Mucosa of rectum (tissue), 2 donors: Measurements from ENCODE around the gene TUBGCP2.

ENCODE experiments used
- H3K27ac ChIP-seq, 2 donors: one replicate each; pipeline ENCODE4 v1.7.0; 2013; ENCODE audit warnings: inconsistent platforms in 2 of 2, low read depth in 2 of 2, low read length in 2 of 2
- H3K27me3 ChIP-seq, 2 donors: one replicate each; pipeline ENCODE4 v1.7.0; 2013; ENCODE audit warnings: low read length in 2 of 2; ENCODE audit not compliant: control insufficient read depth in 2 of 2, insufficient read depth in 2 of 2
- H3K36me3 ChIP-seq, 2 donors: one replicate each; pipeline ENCODE4 v1.7.0; 2013; ENCODE audit warnings: low read length in 2 of 2; ENCODE audit not compliant: control insufficient read depth in 2 of 2, insufficient read depth in 2 of 2
- H3K4me1 ChIP-seq, 2 donors: one replicate each; pipeline ENCODE4 v1.7.0; 2013; ENCODE audit warnings: low read length in 2 of 2, mild to moderate bottlenecking in 1 of 2; ENCODE audit not compliant: control insufficient read depth in 2 of 2, insufficient read depth in 2 of 2
- H3K4me3 ChIP-seq, 2 donors: one replicate each; pipeline ENCODE4 v1.7.0; 2013; ENCODE audit warnings: low read length in 2 of 2
- H3K9ac ChIP-seq, 2 donors: one replicate each; pipeline ENCODE4 v1.7.0; 2013; ENCODE audit warnings: low read length in 2 of 2, low read depth in 1 of 2, mild to moderate bottlenecking in 1 of 2
- H3K9me3 ChIP-seq, 2 donors: one replicate each; pipeline ENCODE4 v1.7.0; 2013; ENCODE audit warnings: low read length in 2 of 2; ENCODE audit not compliant: control insufficient read depth in 2 of 2
- donor health status: healthy.
- donor health status: Normal muscosa, but diverticular disease.

Gene TUBGCP2

DNA sequence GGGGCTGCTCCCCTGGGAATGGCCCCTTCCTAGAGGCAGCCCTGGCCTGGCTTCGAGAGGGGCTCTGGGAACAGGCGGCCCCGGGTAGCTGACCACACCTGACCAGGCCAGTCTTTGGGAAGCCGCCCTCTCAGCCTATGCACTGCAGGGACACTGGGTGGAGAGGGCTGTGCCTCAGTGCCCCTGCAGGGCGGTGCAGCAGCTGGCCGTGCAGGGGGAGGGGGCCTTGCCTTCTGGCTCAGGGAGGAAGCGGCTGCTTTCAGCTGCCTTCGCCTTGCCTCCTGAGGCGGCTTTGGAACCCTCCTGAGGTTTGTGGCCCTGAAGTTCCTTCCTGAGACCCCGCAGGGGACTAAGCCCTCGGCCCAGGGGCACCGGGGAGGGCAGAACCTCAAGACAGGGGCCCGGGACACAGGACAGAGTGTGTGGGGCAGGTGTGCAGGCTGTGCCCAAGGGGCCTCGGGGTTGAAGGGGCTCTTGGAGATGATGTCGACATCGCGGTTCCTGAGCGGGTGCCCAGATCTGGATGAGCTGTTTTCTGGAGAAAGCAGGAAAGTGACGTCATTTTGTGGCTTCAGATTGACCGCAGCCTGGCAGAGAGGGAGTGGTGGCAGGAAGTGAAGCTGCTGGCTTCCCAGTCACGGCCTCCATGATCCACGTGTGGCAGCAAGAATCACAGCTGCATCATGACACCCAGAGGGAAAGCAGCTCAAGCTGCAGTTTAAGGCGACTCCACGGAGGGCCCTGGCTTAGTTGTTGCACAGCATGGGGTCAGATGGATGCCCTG is 49.7 kb downstream of the TUBGCP2 start:
- no peaks in the 10 kb centered on the region for H3K36me3 ChIP-seq
- peak overlapping the region; percentile 56 to 67 for H3K27ac ChIP-seq
- no peak overlapping the region for H3K9ac ChIP-seq
- no peaks in the 10 kb centered on the region for H3K27me3 ChIP-seq
- H3K4me3 ChIP-seq = no peak overlapping the region
- H3K9me3 ChIP-seq = no peaks in the 10 kb centered on the region
- H3K4me1 ChIP-seq = peaks cover 38 to 45% of the 10 kb centered on the region in 2 donors

DNA sequence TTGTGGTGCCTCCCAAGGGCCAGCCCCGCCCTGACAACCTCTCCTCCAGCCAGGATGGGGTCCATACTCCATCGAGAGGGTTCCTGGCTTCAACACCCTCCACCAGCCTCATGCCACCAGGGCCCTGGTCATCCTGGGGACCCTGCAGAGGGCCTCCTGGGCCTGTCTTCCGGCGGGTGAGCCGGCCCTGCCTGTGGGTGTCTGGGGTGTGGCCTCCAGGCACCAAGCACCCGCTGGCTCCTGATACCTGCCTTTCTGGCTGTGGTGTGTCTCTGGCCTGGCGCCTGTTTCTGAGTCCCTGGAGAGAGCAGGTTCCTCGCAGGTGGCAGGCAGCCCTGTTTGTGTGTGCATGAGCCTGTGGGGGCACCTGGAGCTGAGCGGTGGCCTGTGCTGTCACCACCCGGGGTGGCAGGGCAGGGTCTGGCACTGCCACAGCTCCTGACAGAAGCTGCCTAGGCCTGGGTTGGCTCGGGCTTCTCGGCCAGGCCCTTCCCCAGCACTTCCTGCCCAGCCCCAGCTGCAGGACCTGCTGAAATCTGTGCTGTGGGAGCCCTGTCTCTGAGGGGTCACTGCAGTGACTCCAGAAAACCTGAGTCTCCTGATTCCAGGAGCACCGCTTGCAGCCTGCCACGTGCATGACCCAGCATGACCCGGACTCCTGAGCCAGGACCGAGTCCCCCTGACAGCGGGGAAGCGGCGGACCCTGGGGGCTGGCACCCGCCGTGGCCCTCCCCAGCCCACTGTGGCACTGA is 50.4 kb downstream of the TUBGCP2 start:
- H3K27ac ChIP-seq = peak overlapping the region; percentile 56 to 67

DNA sequence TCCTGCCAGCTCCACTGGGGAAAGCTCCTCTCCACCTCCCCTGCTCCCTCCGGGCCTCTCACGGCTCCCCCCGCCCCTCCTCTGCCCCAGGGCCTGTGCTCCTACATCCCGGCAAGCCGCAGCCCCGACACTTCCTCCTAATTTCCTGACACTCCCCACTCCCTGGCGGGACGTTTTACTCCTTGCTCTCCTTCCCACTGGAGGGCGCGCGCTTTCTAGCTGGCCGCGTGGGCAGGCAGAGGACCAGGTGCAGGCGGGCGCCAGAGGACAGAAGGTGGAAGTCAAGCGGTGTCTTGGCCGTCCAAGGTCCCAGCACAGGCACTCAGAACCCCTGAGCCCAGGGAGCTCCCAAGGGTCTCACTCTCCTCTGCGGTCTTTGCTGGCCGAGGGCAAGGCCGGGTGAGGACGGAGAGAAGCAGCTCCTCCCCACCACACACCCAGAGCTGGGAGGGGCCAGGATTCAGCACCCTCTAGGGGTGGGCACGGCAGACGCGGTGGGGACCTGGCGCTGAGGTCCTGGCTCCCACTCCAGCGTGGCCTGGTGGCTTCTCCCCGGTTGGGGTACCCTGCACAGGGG is 51.1 kb downstream of the TUBGCP2 start:
- peak overlapping the region; percentile 14 to 52 for H3K9ac ChIP-seq
- H3K4me1 ChIP-seq = peaks cover 28 to 31% of the 10 kb centered on the region in 2 donors
- H3K4me3 ChIP-seq = peak overlapping the region; percentile 54 to 56
- peak overlapping the region; percentile 56 to 67 for H3K27ac ChIP-seq
- H3K9me3 ChIP-seq = no peaks in the 10 kb centered on the region
- no peaks in the 10 kb centered on the region for H3K36me3 ChIP-seq
- H3K27me3 ChIP-seq = no peaks in the 10 kb centered on the region

More for the DNA sequence above, 50.4 kb downstream of the TUBGCP2 start:
- Histone ChIP-seq H3K27me3 (no peaks in the 10 kb centered on the region), H3K36me3 (no peaks in the 10 kb centered on the region), H3K9me3 (no peaks in the 10 kb centered on the region), H3K9ac (peak overlapping the region; percentile 14 to 52), H3K4me3 (peak overlapping the region; percentile 54 to 56), H3K4me1 (peaks cover 34 to 37% of the 10 kb centered on the region in 2 donors)

DNA sequence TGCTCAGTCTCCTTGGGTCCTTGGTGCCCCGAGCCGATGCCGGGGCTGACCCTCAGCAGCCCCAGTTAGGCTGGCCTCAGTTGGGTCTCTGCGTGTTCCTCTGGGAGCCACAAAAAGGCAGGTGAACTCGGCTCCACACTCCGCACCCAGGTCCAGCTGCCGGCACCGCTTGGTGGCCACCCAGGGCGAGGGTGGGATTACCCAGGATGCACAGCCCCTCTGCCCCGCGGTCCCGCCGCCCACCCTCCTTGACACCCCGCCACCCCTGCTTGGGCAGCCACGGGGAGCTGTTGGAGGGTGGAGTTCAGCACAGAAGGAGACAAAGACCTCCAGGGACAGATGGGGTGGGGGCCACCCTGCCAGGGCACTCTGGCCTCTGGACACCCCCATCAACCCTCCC is 53.3 kb downstream of the TUBGCP2 start:
- H3K4me1 ChIP-seq = peaks cover 14 to 23% of the 10 kb centered on the region in 2 donors
- peaks cover 0 to 1% of the 10 kb centered on the region in 2 donors for H3K27me3 ChIP-seq
- H3K27ac ChIP-seq = no peak overlapping the region
- H3K4me3 ChIP-seq = no peak overlapping the region
- H3K36me3 ChIP-seq = no peaks in the 10 kb centered on the region
- H3K9me3 ChIP-seq = no peaks in the 10 kb centered on the region
- no peak overlapping the region for H3K9ac ChIP-seq

DNA sequence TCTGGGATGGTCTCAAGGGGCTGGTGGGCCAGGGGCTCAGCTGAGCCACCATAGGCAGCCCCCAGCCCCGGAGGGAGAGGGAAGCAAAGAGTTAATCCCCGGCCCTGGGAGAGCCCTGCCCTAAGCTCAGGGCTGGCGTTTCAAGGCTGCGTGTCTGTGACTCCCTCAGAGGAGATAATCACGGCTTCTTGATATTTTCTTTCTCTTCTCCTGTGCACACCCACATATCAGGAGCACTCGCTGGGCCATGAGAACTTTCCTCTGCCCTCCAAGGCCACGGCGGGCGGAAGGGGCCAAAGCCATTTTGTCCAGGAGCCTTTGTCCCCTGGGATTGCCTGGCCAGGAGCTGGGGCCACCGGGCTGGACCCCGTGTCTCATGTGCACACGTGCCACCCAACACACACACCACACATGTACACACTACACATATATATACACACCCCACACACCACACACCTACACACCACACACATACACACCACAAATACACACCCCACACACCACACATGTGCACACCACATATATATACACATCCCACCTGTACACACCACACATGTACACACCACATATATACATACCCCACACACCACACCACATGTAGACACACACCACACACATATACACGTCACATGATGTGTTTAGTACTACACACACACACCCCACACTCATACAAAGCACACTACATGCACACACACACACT is 54.1 kb downstream of the TUBGCP2 start:
- Histone ChIP-seq H3K27me3 (peaks cover 0 to 7% of the 10 kb centered on the region in 2 donors), H3K4me1 (peaks cover 14 to 23% of the 10 kb centered on the region in 2 donors), H3K9me3 (no peaks in the 10 kb centered on the region), H3K4me3 (no peak overlapping the region), H3K36me3 (no peaks in the 10 kb centered on the region), H3K27ac (no peak overlapping the region), H3K9ac (no peak overlapping the region)

DNA sequence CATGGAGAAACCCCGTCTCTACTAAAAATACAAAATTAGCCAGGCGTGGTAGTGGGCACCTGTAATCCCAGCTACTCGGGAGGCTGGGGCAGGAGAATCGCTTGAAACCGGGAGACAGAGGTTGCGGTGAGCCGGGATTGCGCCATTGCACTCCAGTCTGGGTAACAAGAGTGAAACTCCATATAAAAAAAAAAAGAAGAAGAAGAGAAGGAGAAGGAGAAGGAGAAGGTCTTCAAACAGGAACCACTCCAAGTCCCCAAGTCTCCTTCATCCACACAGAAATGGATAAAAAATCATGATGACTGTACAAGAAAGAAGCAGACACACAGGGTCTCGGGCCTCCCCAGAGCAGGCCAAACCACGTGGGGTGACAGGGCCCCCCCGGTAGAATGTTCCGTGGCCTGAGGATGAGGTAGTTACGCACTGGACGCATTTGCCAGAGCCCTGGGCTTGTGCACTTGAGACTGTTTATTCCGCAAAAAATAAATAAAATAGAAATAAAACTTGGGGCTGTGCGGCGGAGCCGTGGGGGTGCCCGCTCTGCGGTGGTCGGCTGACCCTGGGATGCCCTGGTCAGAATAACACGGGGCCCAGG is 55.2 kb downstream of the TUBGCP2 start:
- H3K36me3 ChIP-seq = no peaks in the 10 kb centered on the region
- no peak overlapping the region for H3K4me3 ChIP-seq
- H3K27ac ChIP-seq = no peak overlapping the region
- H3K27me3 ChIP-seq = peaks cover 2 to 8% of the 10 kb centered on the region in 2 donors
- H3K9me3 ChIP-seq = no peaks in the 10 kb centered on the region
- H3K4me1 ChIP-seq = peaks cover 10 to 14% of the 10 kb centered on the region in 2 donors
- H3K9ac ChIP-seq = no peak overlapping the region

DNA sequence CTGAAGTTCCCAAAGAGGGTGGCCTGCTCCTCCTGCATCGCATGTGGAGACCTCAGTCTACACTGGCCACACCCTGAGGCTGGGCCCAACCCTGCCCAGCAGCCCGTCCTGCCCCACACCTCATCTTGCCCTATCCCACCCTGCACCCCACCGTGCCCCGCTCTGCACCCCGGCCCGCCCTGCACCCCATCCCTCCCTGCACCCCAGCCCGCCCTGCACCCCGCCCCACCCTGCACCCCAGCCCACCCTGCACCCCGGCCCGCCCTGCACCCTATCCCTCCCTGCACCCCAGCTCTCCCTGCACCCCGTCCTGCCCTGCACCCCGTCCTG is 56.5 kb downstream of the TUBGCP2 start:
- Histone ChIP-seq H3K9ac (no peak overlapping the region), H3K4me1 (peaks cover 0 to 1% of the 10 kb centered on the region in 2 donors), H3K27me3 (peaks cover 7 to 14% of the 10 kb centered on the region in 2 donors), H3K27ac (no peak overlapping the region), H3K36me3 (no peaks in the 10 kb centered on the region), H3K9me3 (no peaks in the 10 kb centered on the region), H3K4me3 (no peak overlapping the region)

DNA sequence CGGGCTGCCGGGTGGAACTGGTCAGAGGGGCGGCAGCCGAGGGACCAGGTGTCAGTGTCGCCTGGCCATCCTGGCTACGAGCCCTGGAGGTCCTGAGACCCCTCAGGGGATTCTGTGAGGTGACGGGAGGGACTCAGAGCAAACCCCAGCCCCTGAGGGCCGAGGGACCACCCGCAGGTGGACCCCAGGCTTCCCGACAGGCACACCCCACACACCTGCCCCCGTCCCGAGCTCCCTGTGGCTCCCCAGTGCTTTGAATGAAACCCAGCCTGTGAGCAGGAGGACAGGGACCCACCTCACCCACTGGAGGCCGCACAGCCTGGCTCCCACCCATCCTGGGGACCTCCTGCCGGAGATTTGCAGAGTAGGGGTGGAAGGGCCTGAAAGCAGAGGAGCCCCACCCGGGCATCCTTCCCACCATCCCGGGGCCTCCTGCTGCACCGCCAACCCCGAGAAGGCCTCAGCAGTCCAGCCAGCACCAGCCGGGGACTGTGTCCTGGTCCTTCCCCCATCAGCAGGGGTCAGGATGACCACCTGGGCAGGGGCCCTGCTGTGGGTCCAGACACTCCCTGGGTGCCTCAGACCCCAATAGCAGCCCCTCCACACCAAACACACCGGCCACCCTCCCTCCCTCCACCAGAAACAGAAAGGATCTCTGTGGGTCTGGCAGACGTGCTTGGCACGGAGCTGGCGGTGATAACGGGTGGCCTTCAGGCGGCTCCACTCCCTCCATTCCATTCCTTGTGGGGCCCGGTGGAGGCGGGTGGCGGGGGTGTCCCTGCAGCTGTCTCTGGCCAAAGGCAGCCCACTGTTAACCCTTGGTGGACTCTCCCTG is 57.1 kb downstream of the TUBGCP2 start:
- H3K9ac ChIP-seq = no peak overlapping the region
- H3K4me1 ChIP-seq = no peaks in the 10 kb centered on the region
- no peak overlapping the region for H3K27ac ChIP-seq
- no peaks in the 10 kb centered on the region for H3K9me3 ChIP-seq
- H3K36me3 ChIP-seq = no peaks in the 10 kb centered on the region
- no peak overlapping the region for H3K4me3 ChIP-seq
- H3K27me3 ChIP-seq = peaks cover 8 to 16% of the 10 kb centered on the region in 2 donors
